IMR-90 (cell line): ENCODE data around the gene NOL6. TPM values are rescaled to one million over a fixed set of nuclear protein-coding genes. Genes with fewer than 3 reads are reported as not detected.
A peak's percentile ranks its signal among the peaks of the same experiment; 100 is the strongest.

Source experiments
- ATAC-seq: fragments of 200-7000 bp; cut with Tn5 transposase; 2 replicates; pipeline ENCODE4 v1.9.1; 2020; ENCODE audit warnings: low read depth, mild to moderate bottlenecking, moderate library complexity
- BruUV-seq: library from RNA; stranded (reverse); fragments of 400-500 nt; replicated peaks from 2 replicates; lab custom pipeline; 2021; lab: Mats Ljungman, UMichigan
- CTCF ChIA-PET: fragments of 300-600 bp; formaldehyde crosslinking; extraction: SDS; loops from one replicate; lab custom pipeline; 2021; ENCODE audit warnings: antibody characterized with exemption; lab: Yijun Ruan, JAX
- POLR2A ChIA-PET: fragments of 300-600 bp; sonication (Branson Sonifier 250); formaldehyde crosslinking; loops from one replicate; lab custom pipeline; 2022; ENCODE audit warnings: antibody characterized with exemption; ENCODE audit not compliant: unreplicated experiment; lab: Charles Lee
- DNase-seq: peaks from one replicate; pipeline ENCODE4 v3.0.0; 2013
- H2AFZ ChIP-seq: replicated peaks from 2 replicates; pipeline ENCODE3; 2013; ENCODE audit warnings: low read length, mild to moderate bottlenecking; ENCODE audit not compliant: poor library complexity
- H2AK5ac ChIP-seq: 2 replicates; pipeline ENCODE4 v1.6.1; 2013; ENCODE audit warnings: low read depth, low read length, inconsistent platforms
- H2AK9ac ChIP-seq: replicated peaks from 2 replicates; pipeline ENCODE3; 2013; ENCODE audit warnings: mild to moderate bottlenecking, low read depth, low read length, moderate library complexity; ENCODE audit not compliant: poor library complexity
- H2BK120ac ChIP-seq: 2 replicates; pipeline ENCODE4 v1.6.1; 2013; ENCODE audit warnings: low read depth, low read length, inconsistent platforms
- H2BK15ac ChIP-seq: 3 replicates; pipeline ENCODE4 v1.6.1; 2013; ENCODE audit warnings: low read depth, low read length, inconsistent platforms
- H2BK20ac ChIP-seq: 2 replicates; pipeline ENCODE4 v1.6.1; 2013; ENCODE audit warnings: low read depth, mild to moderate bottlenecking, inconsistent platforms, low read length, moderate library complexity
- H2BK5ac ChIP-seq: 2 replicates; pipeline ENCODE4 v1.6.1; 2013; ENCODE audit warnings: mild to moderate bottlenecking, low read depth, low read length, inconsistent platforms; ENCODE audit not compliant: poor library complexity, severe bottlenecking
- H3K14ac ChIP-seq: replicated peaks from 2 replicates; pipeline ENCODE4 v1.6.1; 2013; ENCODE audit warnings: low read depth, low read length, inconsistent platforms
- H3K18ac ChIP-seq: 2 replicates; pipeline ENCODE4 v1.6.1; 2013; ENCODE audit warnings: low read depth, low read length, control low read depth
- H3K23ac ChIP-seq: 2 replicates; pipeline ENCODE4 v1.6.1; 2013; ENCODE audit warnings: low read depth, low read length, inconsistent platforms
- H3K27ac ChIP-seq: 2 replicates; pipeline ENCODE4 v1.5.1; 2013; ENCODE audit warnings: mild to moderate bottlenecking, control low read depth, low read length; ENCODE audit not compliant: insufficient read depth
- H3K27me3 ChIP-seq: 2 replicates; pipeline ENCODE4 v1.6.1; 2013; ENCODE audit warnings: low read length; ENCODE audit not compliant: control insufficient read depth, insufficient read depth
- H3K36me3 ChIP-seq: 2 replicates; pipeline ENCODE4 v1.6.1; 2013; ENCODE audit warnings: low read length, mixed read lengths; ENCODE audit not compliant: control insufficient read depth, insufficient read depth
- H3K4ac ChIP-seq: 2 replicates; pipeline ENCODE4 v1.6.1; 2013; ENCODE audit warnings: low read depth, low read length, inconsistent platforms
- H3K4me1 ChIP-seq: 2 replicates; pipeline ENCODE4 v1.6.1; 2013; ENCODE audit warnings: low read length, mixed read lengths; ENCODE audit not compliant: control insufficient read depth, insufficient read depth
- H3K4me2 ChIP-seq: 2 replicates; pipeline ENCODE4 v1.6.1; 2013; ENCODE audit warnings: low read depth, mild to moderate bottlenecking, control low read depth, low read length, moderate library complexity
- H3K4me3 ChIP-seq: 2 replicates; pipeline ENCODE4 v1.5.1; 2013; ENCODE audit warnings: low read depth, mild to moderate bottlenecking, control low read depth, low read length, moderate library complexity; ENCODE audit not compliant: insufficient read depth
- H3K56ac ChIP-seq: 2 replicates; pipeline ENCODE4 v1.6.1; 2013; ENCODE audit warnings: low read length, inconsistent platforms; ENCODE audit not compliant: insufficient read depth; ENCODE audit errors: extremely low read depth
- H3K79me1 ChIP-seq, 2 experiments: 2 replicates each; pipeline ENCODE4 v1.6.1; 2013; ENCODE audit warnings: low read length in 2 of 2, inconsistent platforms in 1 of 2, low read depth in 1 of 2
- H3K9ac ChIP-seq: 2 replicates; pipeline ENCODE4 v1.6.1; 2013; ENCODE audit warnings: low read depth, low read length, control low read depth
- H3K9me1 ChIP-seq: 2 replicates; pipeline ENCODE4 v1.6.1; 2013; ENCODE audit warnings: low read length, inconsistent platforms; ENCODE audit not compliant: insufficient read depth
- H3K9me3 ChIP-seq: 2 replicates; pipeline ENCODE4 v1.6.1; 2013; ENCODE audit warnings: low read length; ENCODE audit not compliant: control insufficient read depth, insufficient read depth
- H4K20me1 ChIP-seq: 2 replicates; pipeline ENCODE4 v1.6.1; 2013; ENCODE audit warnings: low read length, inconsistent platforms; ENCODE audit not compliant: insufficient read depth
- H4K5ac ChIP-seq: 2 replicates; pipeline ENCODE4 v1.6.1; 2013; ENCODE audit warnings: mild to moderate bottlenecking, low read depth, low read length, control low read depth
- H4K8ac ChIP-seq, 2 experiments: 2 replicates each; pipeline ENCODE4 v1.6.1; 2013; ENCODE audit warnings: low read depth in 2 of 2, low read length in 2 of 2, control low read depth in 1 of 2, inconsistent platforms in 1 of 2
- H4K91ac ChIP-seq: 2 replicates; pipeline ENCODE4 v1.6.1; 2013; ENCODE audit warnings: low read depth, low read length, inconsistent platforms; ENCODE audit not compliant: insufficient read depth
- BHLHE40 ChIP-seq: fragments of 150-350 bp; IDR thresholded peaks from 2 replicates; pipeline ENCODE4 v1.6.1; 2016; ENCODE audit warnings: mild to moderate bottlenecking, low read depth, low read length
- CEBPB ChIP-seq: IDR thresholded peaks from 2 replicates; pipeline ENCODE4 v1.6.1; 2012; ENCODE audit warnings: low read depth, low read length, improper control_type of control experiment
- CHD1 ChIP-seq: IDR thresholded peaks from 2 replicates; pipeline ENCODE4 v1.6.1; 2012; ENCODE audit warnings: low read depth, low read length, improper control_type of control experiment
- ELK1 ChIP-seq: fragments of 150-350 bp; IDR thresholded peaks from 2 replicates; pipeline ENCODE4 v1.6.1; 2016; ENCODE audit warnings: low read depth, mild to moderate bottlenecking, low read length, moderate library complexity, borderline replicate concordance
- FOS ChIP-seq: fragments of 150-350 bp; IDR thresholded peaks from 2 replicates; pipeline ENCODE4 v1.6.1; 2016; ENCODE audit warnings: low read depth, low read length
- MAFK ChIP-seq: IDR thresholded peaks from 2 replicates; pipeline ENCODE4 v1.6.1; 2012; ENCODE audit warnings: low read depth, low read length, improper control_type of control experiment
- MAZ ChIP-seq: IDR thresholded peaks from 2 replicates; pipeline ENCODE4 v1.6.1; 2012; ENCODE audit warnings: low read depth, mild to moderate bottlenecking, low read length, improper control_type of control experiment, moderate library complexity, borderline replicate concordance
- MXI1 ChIP-seq: IDR thresholded peaks from 2 replicates; pipeline ENCODE4 v1.6.1; 2012; ENCODE audit warnings: low read depth, mild to moderate bottlenecking, low read length, moderate library complexity, borderline replicate concordance
- NFE2L2 ChIP-seq: fragments of 150-350 bp; IDR thresholded peaks from 2 replicates; pipeline ENCODE4 v1.6.1; 2016; ENCODE audit warnings: low read depth, mild to moderate bottlenecking, low read length
- POLR2A ChIP-seq: IDR thresholded peaks from 2 replicates; pipeline ENCODE4 v1.6.1; 2012; ENCODE audit warnings: mild to moderate bottlenecking, low read depth, low read length
- RAD21 ChIP-seq: IDR thresholded peaks from 2 replicates; pipeline ENCODE4 v1.6.1; 2012; ENCODE audit warnings: low read length, improper control_type of control experiment
- RCOR1 ChIP-seq: IDR thresholded peaks from 2 replicates; pipeline ENCODE4 v1.6.1; 2012; ENCODE audit warnings: mild to moderate bottlenecking, low read length, improper control_type of control experiment; ENCODE audit not compliant: insufficient replicate concordance
- RFX5 ChIP-seq: IDR thresholded peaks from 2 replicates; pipeline ENCODE4 v1.8.0; 2012; ENCODE audit warnings: low read depth, mild to moderate bottlenecking, low read length, moderate library complexity
- SMC3 ChIP-seq: fragments of 150-350 bp; IDR thresholded peaks from 2 replicates; pipeline ENCODE4 v1.6.1; 2016; ENCODE audit warnings: low read depth, mild to moderate bottlenecking, antibody characterized with exemption, low read length, moderate library complexity
- USF2 ChIP-seq: fragments of 150-350 bp; IDR thresholded peaks from 2 replicates; pipeline ENCODE4 v1.6.1; 2017; ENCODE audit warnings: mild to moderate bottlenecking, antibody characterized with exemption, low read length, low read depth
- WGBS, 2 experiments: methylation state at CpG; one replicate each; pipeline versions ENCODE4 v1.1.5 to v1.1.7; 2013; ENCODE audit warnings: missing lambda C conversion rate in 2 of 2; ENCODE audit not compliant: insufficient read length in 1 of 2; ENCODE audit errors: extremely low coverage in 2 of 2; 5-methylcytosine and 5-hydroxymethylcytosine counted together
- dilution Hi-C: fragments of 300-500 bp; cut with HindIII; formaldehyde crosslinking; loops from one replicate; pipeline ENCODE4 v1.14.3; 2018; ENCODE audit warnings: low sequenced_read_pairs; ENCODE audit not compliant: unreplicated experiment
- in situ Hi-C: fragments of 300-500 bp; cut with MboI; formaldehyde crosslinking; loops from 3 replicates; pipeline ENCODE4 v1.14.3; 2019; ENCODE audit warnings: low sequenced_read_pairs, inconsistent platforms, mixed read lengths
- intact Hi-C: fragments of 100-400 bp; cut with micrococcal nuclease; formaldehyde crosslinking; loops from 2 replicates; pipeline ENCODE4 v1.10.0; 2022
- polyA plus RNA-seq, 3 experiments: library from polyadenylated mRNA; depleted of rRNA; stranded (reverse); fragments of >200 nt; gene quantifications; 2 replicates each; pipeline ENCODE4 v1.2.3, GENCODE V29; 2012; ENCODE audit warnings: low replicate concordance in 1 of 3
- total RNA-seq: library from RNA; depleted of rRNA; stranded (reverse); fragments of >200 nt; gene quantifications from 2 replicates; pipeline ENCODE4 v1.2.3, GENCODE V29; 2012
- TF ChIP-seq, protein P1 (sequence below): conservative IDR thresholded peaks from 2 replicates; pipeline ENCODE4 v1.5.1; 2012; ENCODE audit warnings: mild to moderate bottlenecking, low read depth, low read length, improper control_type of control experiment

The NOL6 gene
- total and polyA plus RNA-seq, 2 of the 4 experiments (the other 2 are of a cell fraction) = 47.3 to 71.7 TPM

DNA sequence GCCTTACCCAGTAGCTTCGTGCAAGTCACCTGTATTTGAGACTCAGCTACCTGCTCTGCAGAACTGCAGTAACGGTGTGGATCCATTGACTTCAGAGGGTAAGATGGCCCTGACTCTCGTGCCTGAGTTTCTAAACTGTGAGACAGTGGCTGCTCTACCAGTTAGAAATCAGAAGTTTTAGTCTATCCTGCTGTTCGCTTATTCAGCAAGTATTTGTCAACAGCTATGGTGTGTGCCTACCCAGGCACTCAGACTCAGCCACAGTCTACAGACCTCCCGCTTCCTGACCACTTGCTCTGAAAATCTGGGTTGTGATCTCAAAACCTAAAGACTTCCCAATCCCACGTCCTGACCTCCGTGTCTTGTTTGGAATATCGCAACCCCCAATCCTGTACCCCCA is 39.9 kb downstream of the NOL6 start:
- no peak overlapping the region for H4K91ac ChIP-seq
- H3K4me1 ChIP-seq = 0 out of 2 replicates have a peak, but pooled peaks cover 1% of the 10 kb centered on the region
- dilution Hi-C loops (no loop called here), in situ Hi-C loops (no loop called here), intact Hi-C loops (no loop called here)
- ATAC-seq = no peak
- H2AFZ ChIP-seq = peak overlapping the region; percentile 62
- no peak overlapping the region for H4K8ac ChIP-seq
- no peak overlapping the region for H4K5ac ChIP-seq
- no peak overlapping the region for H2BK15ac ChIP-seq
- no peaks in the 10 kb centered on the region for H3K79me1 ChIP-seq
- peaks cover 26% of the 10 kb centered on the region for H3K27me3 ChIP-seq
- H3K9me1 ChIP-seq = peaks cover 6% of the 10 kb centered on the region; the same call in 1 of the 2 replicates
- H3K27ac ChIP-seq = no peak overlapping the region
- no peak overlapping the region for H3K4me3 ChIP-seq
- H3K4me2 ChIP-seq = no peak overlapping the region
- no peak overlapping the region for H3K4ac ChIP-seq
- no peaks in the 10 kb centered on the region for H4K20me1 ChIP-seq
- POLR2A ChIA-PET = interaction anchor here (0.5 kb wide), 1 partner anchor 9 kb away, joined by 3 read pairs; no protein-coding TSS in a partner anchor
- TF ChIP-seq SMC3 (no peak), MAFK (no peak), CHD1 (no peak), MAZ (no peak), BHLHE40 (no peak), ELK1 (no peak), MXI1 (no peak), RCOR1 (no peak), NFE2L2 (no peak), USF2 (no peak), POLR2A (no peak), RAD21 (no peak), RFX5 (no peak), FOS (no peak), CEBPB (no peak)
- TF ChIP-seq, protein P1, sequence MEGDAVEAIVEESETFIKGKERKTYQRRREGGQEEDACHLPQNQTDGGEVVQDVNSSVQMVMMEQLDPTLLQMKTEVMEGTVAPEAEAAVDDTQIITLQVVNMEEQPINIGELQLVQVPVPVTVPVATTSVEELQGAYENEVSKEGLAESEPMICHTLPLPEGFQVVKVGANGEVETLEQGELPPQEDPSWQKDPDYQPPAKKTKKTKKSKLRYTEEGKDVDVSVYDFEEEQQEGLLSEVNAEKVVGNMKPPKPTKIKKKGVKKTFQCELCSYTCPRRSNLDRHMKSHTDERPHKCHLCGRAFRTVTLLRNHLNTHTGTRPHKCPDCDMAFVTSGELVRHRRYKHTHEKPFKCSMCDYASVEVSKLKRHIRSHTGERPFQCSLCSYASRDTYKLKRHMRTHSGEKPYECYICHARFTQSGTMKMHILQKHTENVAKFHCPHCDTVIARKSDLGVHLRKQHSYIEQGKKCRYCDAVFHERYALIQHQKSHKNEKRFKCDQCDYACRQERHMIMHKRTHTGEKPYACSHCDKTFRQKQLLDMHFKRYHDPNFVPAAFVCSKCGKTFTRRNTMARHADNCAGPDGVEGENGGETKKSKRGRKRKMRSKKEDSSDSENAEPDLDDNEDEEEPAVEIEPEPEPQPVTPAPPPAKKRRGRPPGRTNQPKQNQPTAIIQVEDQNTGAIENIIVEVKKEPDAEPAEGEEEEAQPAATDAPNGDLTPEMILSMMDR = no peak
- no peak overlapping the region for H2BK120ac ChIP-seq
- WGBS, 2 experiments = 94% methylated on average over 4 of the region's 8 CpGs; no CpG with 5 or more reads in 1 of the 2 experiments
- no peak overlapping the region for H2BK20ac ChIP-seq
- H3K23ac ChIP-seq = no peak overlapping the region
- no peak for DNase-seq
- H2BK5ac ChIP-seq = no peak overlapping the region
- H3K56ac ChIP-seq = no peak overlapping the region
- BruUV-seq = no TSS peak
- H3K36me3 ChIP-seq = no peaks in the 10 kb centered on the region
- H3K9me3 ChIP-seq = no peaks in the 10 kb centered on the region
- no peak overlapping the region for H2AK9ac ChIP-seq
- no peak overlapping the region for H3K9ac ChIP-seq
- no peak overlapping the region for H3K18ac ChIP-seq
- CTCF ChIA-PET = interaction anchor here (1.1 to 1.3 kb wide), 2 partner anchors 19 to 32 kb away, joined by 4 to 5 read pairs; no protein-coding TSS in a partner anchor
- no peak overlapping the region; the same call in 1 of the 2 replicates for H3K14ac ChIP-seq
- H2AK5ac ChIP-seq = no peak overlapping the region
